Osteoblast (primary cell): ENCODE results near the gene BANP. TPM values are rescaled to one million over a fixed set of nuclear protein-coding genes. Genes with fewer than 3 reads are reported as not detected.
"Not testable (repeated sequence)": the region's sequence is repeated elsewhere in the genome, so short reads cannot be mapped to it uniquely, and the experiment has no call there.

Experiments used
- DNase-seq: peaks from one replicate; pipeline ENCODE4 v3.0.0; 2011; ENCODE audit warnings: low spot score, mixed read lengths; ENCODE audit not compliant: insufficient read length; ENCODE audit errors: missing footprints
- H2AFZ ChIP-seq: 2 replicates; pipeline ENCODE4 v1.6.0; 2011; ENCODE audit warnings: mild to moderate bottlenecking, low read length
- H3K27ac ChIP-seq: 2 replicates; pipeline ENCODE4 v1.5.1; 2011; ENCODE audit warnings: mild to moderate bottlenecking, low read depth, low read length, moderate library complexity
- H3K27me3 ChIP-seq: 2 replicates; pipeline ENCODE4 v1.6.0; 2012; ENCODE audit warnings: mild to moderate bottlenecking, control low read depth, inconsistent platforms, low read length, moderate library complexity; ENCODE audit not compliant: insufficient read depth
- H3K36me3 ChIP-seq: 2 replicates; pipeline ENCODE4 v1.5.1; 2011; ENCODE audit warnings: mild to moderate bottlenecking, low read length, control low read depth, moderate library complexity; ENCODE audit not compliant: insufficient read depth
- H3K4me1 ChIP-seq: 2 replicates; pipeline ENCODE4 v1.5.1; 2011; ENCODE audit warnings: mild to moderate bottlenecking, low read length, control low read depth, moderate library complexity; ENCODE audit not compliant: insufficient read depth
- H3K4me2 ChIP-seq: 2 replicates; pipeline ENCODE4 v1.6.0; 2011; ENCODE audit warnings: mild to moderate bottlenecking, low read length; ENCODE audit not compliant: insufficient read depth
- H3K4me3 ChIP-seq: fragments of 200-600 bp; sonication (generic); 3 replicates; pipeline ENCODE4 v1.5.1; 2012; ENCODE audit warnings: mild to moderate bottlenecking, low read length, inconsistent platforms; ENCODE audit not compliant: insufficient read depth
- H3K79me2 ChIP-seq: 2 replicates; pipeline ENCODE4 v1.6.0; 2012; ENCODE audit warnings: mild to moderate bottlenecking, low read length, control low read depth, inconsistent platforms; ENCODE audit not compliant: insufficient read depth
- H3K9me3 ChIP-seq: 2 replicates; pipeline ENCODE4 v1.5.1; 2011; ENCODE audit warnings: low read depth, low read length, control low read depth
- H4K20me1 ChIP-seq: 2 replicates; pipeline ENCODE4 v1.6.0; 2012; ENCODE audit warnings: mild to moderate bottlenecking, low read length, control low read depth; ENCODE audit not compliant: insufficient read depth
- CTCF ChIP-seq: IDR thresholded peaks from 2 replicates; pipeline ENCODE4 v1.5.1; 2011; ENCODE audit warnings: mild to moderate bottlenecking, low read depth, low read length, moderate library complexity; ENCODE audit errors: extremely low read depth
- total RNA-seq: library from RNA; depleted of rRNA; stranded (reverse); fragments of >200 nt; gene quantifications from 2 replicates; pipeline ENCODE4 v1.2.3, GENCODE V29; 2012

Gene BANP
- total RNA-seq, 1 donor = 23.5 TPM

- H3K27ac ChIP-seq, H3K27me3 ChIP-seq, H3K4me2 ChIP-seq, H3K4me3 ChIP-seq, H3K36me3 ChIP-seq, H2AFZ ChIP-seq, H3K79me2 ChIP-seq, H3K9me3 ChIP-seq, H4K20me1 ChIP-seq: not testable (repeated sequence)
- DNase-seq = peak; percentile 42
- peaks cover 15% of the 10 kb centered on the region for H3K4me1 ChIP-seq
These were observed 37.1 kb upstream of the BANP start for GRCh38 chr16:87914021-87914725.

DNA sequence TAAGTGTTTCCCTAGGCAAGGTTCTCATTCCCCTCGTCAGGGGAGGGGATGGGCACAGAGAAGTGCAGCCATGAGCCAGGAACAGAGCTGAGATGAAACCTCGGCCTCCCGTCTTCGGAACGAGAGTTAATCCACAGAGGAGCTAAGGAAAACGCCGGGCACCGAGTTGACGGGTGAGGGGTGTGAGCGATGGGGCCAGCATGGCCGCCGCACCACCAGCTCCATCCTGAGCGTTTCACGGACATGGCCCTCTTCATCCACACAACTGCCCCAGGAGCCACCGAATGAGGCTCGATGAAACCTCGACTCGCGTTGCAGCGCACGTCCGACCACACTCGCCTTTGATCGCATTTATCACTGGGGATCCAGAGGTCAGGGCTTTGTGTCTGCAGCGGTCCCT, 36.4 kb upstream of the BANP start:
- H3K27ac ChIP-seq = no peak overlapping the region
- no peaks in the 10 kb centered on the region for H3K27me3 ChIP-seq
- H4K20me1 ChIP-seq = no peaks in the 10 kb centered on the region
- no peaks in the 10 kb centered on the region for H3K36me3 ChIP-seq
- H3K9me3 ChIP-seq = no peaks in the 10 kb centered on the region
- H3K4me3 ChIP-seq = no peak overlapping the region
- H2AFZ ChIP-seq = no peak overlapping the region
- peaks cover 15% of the 10 kb centered on the region for H3K4me1 ChIP-seq
- no peak overlapping the region for H3K4me2 ChIP-seq
- no peak for DNase-seq
- H3K79me2 ChIP-seq = no peaks in the 10 kb centered on the region
- no peak for TF ChIP-seq CTCF

- no peak overlapping the region for H3K4me2 ChIP-seq
- no peak for DNase-seq
- no peaks in the 10 kb centered on the region for H4K20me1 ChIP-seq
- H3K36me3 ChIP-seq = no peaks in the 10 kb centered on the region
- H3K4me3 ChIP-seq = no peak overlapping the region
- peaks cover 4% of the 10 kb centered on the region for H3K27me3 ChIP-seq
- no peak for TF ChIP-seq CTCF
- H3K79me2 ChIP-seq = no peaks in the 10 kb centered on the region
- H2AFZ ChIP-seq = no peak overlapping the region
- no peaks in the 10 kb centered on the region for H3K9me3 ChIP-seq
- H3K27ac ChIP-seq = no peak overlapping the region
- H3K4me1 ChIP-seq = peaks cover 5% of the 10 kb centered on the region
These were observed 33.7 kb upstream of the BANP start for GRCh38 chr16:87917503-87917902.

DNA sequence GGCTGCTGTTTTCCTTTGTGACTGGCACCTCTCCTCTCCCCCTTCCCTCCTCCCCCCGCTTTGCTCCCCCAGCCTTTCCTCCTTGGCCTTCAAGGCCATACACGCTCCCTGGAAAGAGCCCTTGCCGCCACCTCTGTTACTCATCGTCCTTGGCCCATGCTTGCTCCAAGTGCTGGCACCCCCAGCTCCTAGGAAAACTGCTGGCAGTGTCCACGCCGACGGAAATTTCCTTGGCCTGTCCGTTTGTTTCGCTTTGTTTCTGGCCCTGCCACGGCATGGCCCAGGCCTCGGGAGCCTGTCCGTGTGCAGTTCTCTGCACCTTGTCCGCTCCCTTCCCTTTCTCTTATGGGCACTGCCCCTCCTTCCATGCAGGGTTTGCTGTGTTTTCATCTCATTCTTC, 32.9 kb upstream of the BANP start:
- Histone ChIP-seq H3K27ac (no peak overlapping the region), H3K4me2 (peak overlapping the region; percentile 70), H3K36me3 (no peaks in the 10 kb centered on the region), H3K27me3 (peaks cover 6% of the 10 kb centered on the region), H3K4me3 (peak overlapping the region; percentile 47), H3K9me3 (no peaks in the 10 kb centered on the region), H3K79me2 (no peaks in the 10 kb centered on the region), H4K20me1 (no peaks in the 10 kb centered on the region), H2AFZ (peak overlapping the region; percentile 89), H3K4me1 (peaks cover 5% of the 10 kb centered on the region)
- DNase-seq = peak; percentile 39
- TF ChIP-seq CTCF = no peak
